ENCODE data around the gene TNFRSF11A. TPM values are rescaled to one million over a fixed set of nuclear protein-coding genes. Genes with fewer than 3 reads are reported as not detected.

The TNFRSF11A gene
- total RNA-seq, 1 experiment from 2014 or later: 6.3 TPM

- Histone ChIP-seq H3K79me2 (ENCODE audit: low read depth) (no peaks in the 10 kb centered on the region), H3K27me3 (ENCODE audit: insufficient read depth, low read depth) (no peaks in the 10 kb centered on the region), H2AFZ (no peak overlapping the region), H3K4me2 (no peak overlapping the region), H3F3A (ENCODE audit: insufficient read depth, low read depth) (peaks cover 14% of the 10 kb centered on the region), H3K4me1 (replicated peaks; ENCODE audit: insufficient read depth) (peaks cover 11% of the 10 kb centered on the region; the same call in 1 of the 2 replicates), H3K4me3 (no peak overlapping the region), H3K27ac (no peak overlapping the region), H3K36me3 (ENCODE audit: low read depth) (no peaks in the 10 kb centered on the region), H3K9me3 (ENCODE audit: insufficient read depth, low read depth) (no peaks in the 10 kb centered on the region), H3K9me2 (ENCODE audit: insufficient read depth) (no peaks in the 10 kb centered on the region), H4K20me1 (ENCODE audit: insufficient read depth) (no peaks in the 10 kb centered on the region)
- no peak for DNase-seq
- intact Hi-C loops (cut with micrococcal nuclease; ENCODE audit: unreplicated experiment): loop anchor here (2.0 to 10.0 kb wide), 5 partner anchors 61 to 197 kb away; partner anchors contain the start of genes PIGN, RELCH and ZCCHC2
- ChIA-PET CTCF (no interaction called here), POLR2A (ENCODE audit: unreplicated experiment) (no interaction called here)
- no peak for TF ChIP-seq CTCF (conservative IDR thresholded peaks at IDR 0.05)
- TF ChIP-seq EZH2 (IDR thresholded peaks at IDR 0.05; ENCODE audit: low read depth): no peak
- no TSS peak for BruUV-seq (replicated peaks)
Observed at GRCh38 chr18:62327977-62328376, 2.9 kb downstream of the TNFRSF11A start.

GRCh38 chr18:62328586-62329525, 3.7 kb downstream of the TNFRSF11A start:
- ChIA-PET CTCF (no interaction called here), POLR2A (ENCODE audit: unreplicated experiment) (no interaction called here)
- BruUV-seq (replicated peaks): no TSS peak
- H3K9me2 ChIP-seq (ENCODE audit: insufficient read depth): no peaks in the 10 kb centered on the region
- H3K79me2 ChIP-seq (ENCODE audit: low read depth): no peaks in the 10 kb centered on the region
- H3K4me3 ChIP-seq: no peak overlapping the region
- H3K27ac ChIP-seq: no peak overlapping the region
- H3F3A ChIP-seq (ENCODE audit: insufficient read depth, low read depth): peaks cover 9% of the 10 kb centered on the region
- H3K4me1 ChIP-seq (replicated peaks; ENCODE audit: insufficient read depth): peaks cover 11% of the 10 kb centered on the region; the same call in 1 of the 2 replicates
- H3K9me3 ChIP-seq (ENCODE audit: insufficient read depth, low read depth): no peaks in the 10 kb centered on the region
- no peak for DNase-seq
- no peak overlapping the region for H3K4me2 ChIP-seq
- no peak for TF ChIP-seq EZH2 (IDR thresholded peaks at IDR 0.05; ENCODE audit: low read depth)
- no peak for TF ChIP-seq CTCF (conservative IDR thresholded peaks at IDR 0.05)
- no peaks in the 10 kb centered on the region for H4K20me1 ChIP-seq (ENCODE audit: insufficient read depth)
- H3K27me3 ChIP-seq (ENCODE audit: insufficient read depth, low read depth): no peaks in the 10 kb centered on the region
- H3K36me3 ChIP-seq (ENCODE audit: low read depth): no peaks in the 10 kb centered on the region
- no peak overlapping the region for H2AFZ ChIP-seq
- intact Hi-C loops (cut with micrococcal nuclease; ENCODE audit: unreplicated experiment): loop anchor here (2.0 to 10.0 kb wide), 5 partner anchors 60 to 196 kb away; partner anchors contain the start of genes PIGN, RELCH and ZCCHC2

- no peaks in the 10 kb centered on the region for H4K20me1 ChIP-seq (ENCODE audit: insufficient read depth)
- H2AFZ ChIP-seq: no peak overlapping the region
- intact Hi-C loops (cut with micrococcal nuclease; ENCODE audit: unreplicated experiment): loop anchor here (2.0 to 10.0 kb wide), 5 partner anchors 59 to 195 kb away; partner anchors contain the start of genes PIGN, RELCH and ZCCHC2
- CTCF ChIA-PET: no interaction called here
- no peak for TF ChIP-seq CTCF (conservative IDR thresholded peaks at IDR 0.05)
- TF ChIP-seq EZH2 (IDR thresholded peaks at IDR 0.05; ENCODE audit: low read depth): no peak
- no peaks in the 10 kb centered on the region for H3F3A ChIP-seq (ENCODE audit: insufficient read depth, low read depth)
- BruUV-seq (replicated peaks): no TSS peak
- peak in 1 of 2 experiments; percentile 40 for DNase-seq
- H3K79me2 ChIP-seq (ENCODE audit: low read depth): no peaks in the 10 kb centered on the region
- H3K4me2 ChIP-seq: no peak overlapping the region
- no peak overlapping the region for H3K4me3 ChIP-seq
- H3K9me3 ChIP-seq (ENCODE audit: insufficient read depth, low read depth): no peaks in the 10 kb centered on the region
- no peaks in the 10 kb centered on the region for H3K9me2 ChIP-seq (ENCODE audit: insufficient read depth)
- H3K27ac ChIP-seq: no peak overlapping the region
- no peaks in the 10 kb centered on the region for H3K27me3 ChIP-seq (ENCODE audit: insufficient read depth, low read depth)
- peaks cover 11% of the 10 kb centered on the region; the same call in 1 of the 2 replicates for H3K4me1 ChIP-seq (replicated peaks; ENCODE audit: insufficient read depth)
- POLR2A ChIA-PET (ENCODE audit: unreplicated experiment): no interaction called here
- no peaks in the 10 kb centered on the region for H3K36me3 ChIP-seq (ENCODE audit: low read depth)
Observed at GRCh38 chr18:62329691-62330454, 4.8 kb downstream of the TNFRSF11A start.
